DMS 273 treated with DMSO at 0.1 percent for 48 hours (cell line): ENCODE data around the gene PELI3.
"Not testable (repeated sequence)": the region's sequence is repeated elsewhere in the genome, so short reads cannot be mapped to it uniquely, and the experiment has no call there.

Source experiments
- DNase-seq: peaks from one replicate; lab custom pipeline; 2025; lab: John Stamatoyannopoulos, UW

Gene PELI3

DNA sequence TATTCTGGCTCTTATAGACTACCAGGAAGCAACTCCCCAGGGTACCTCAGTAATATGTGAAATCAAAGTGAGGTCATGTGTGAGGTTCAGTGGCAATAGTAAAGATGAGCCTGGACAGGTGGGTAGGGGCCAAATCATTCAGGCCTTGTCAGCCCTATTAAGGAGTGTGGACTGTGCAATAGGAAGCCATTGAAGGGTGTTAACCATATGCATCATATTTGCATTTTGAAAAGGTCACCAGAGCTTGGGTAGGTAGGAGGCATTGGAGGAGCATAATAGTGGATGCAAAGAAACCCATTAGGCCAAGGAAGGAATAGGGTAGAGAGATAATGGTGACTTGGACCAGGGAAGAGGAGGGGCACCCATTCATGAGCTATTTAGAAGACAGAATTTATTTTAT is 19.7 kb upstream of the PELI3 start:
- no peak for DNase-seq

DNA sequence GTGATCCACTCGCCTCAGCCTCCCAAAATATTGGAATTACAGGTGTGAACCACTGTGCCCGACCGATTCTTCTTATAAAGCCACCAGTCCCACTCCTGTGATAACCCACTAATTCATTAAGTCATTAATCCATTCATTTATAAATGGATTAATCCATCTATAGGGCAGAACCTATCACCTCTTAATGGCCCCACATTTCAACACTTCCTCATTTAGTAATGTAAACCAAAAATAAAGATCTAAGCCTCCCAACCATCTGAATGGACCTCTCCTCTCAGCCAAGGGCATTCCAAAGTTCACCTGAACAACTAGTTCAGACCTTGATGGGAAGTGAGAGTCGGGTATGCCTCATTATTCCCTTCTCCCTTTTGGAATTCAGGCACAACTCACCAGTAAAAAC is 18.2 kb upstream of the PELI3 start:
- no peak for DNase-seq

DNA sequence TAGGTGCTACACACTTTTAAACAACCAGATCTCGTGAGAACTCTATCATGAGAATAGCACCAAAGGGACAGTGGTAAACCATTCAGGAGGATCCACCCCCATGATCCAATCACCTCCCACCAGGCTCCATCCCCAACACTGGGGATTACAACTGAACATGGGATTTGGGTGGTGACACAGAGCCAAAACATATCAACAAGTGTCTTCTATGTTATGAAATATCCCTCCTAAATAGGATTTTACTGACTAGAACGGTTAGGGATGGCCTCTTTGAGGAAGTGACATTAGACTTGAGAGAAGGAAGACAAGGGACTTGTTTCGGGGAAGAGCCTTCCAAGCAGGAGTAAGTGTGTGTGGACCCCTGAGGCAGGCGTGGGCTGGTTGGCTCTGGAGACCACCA is 16.1 kb upstream of the PELI3 start:
- DNase-seq = no peak

DNA sequence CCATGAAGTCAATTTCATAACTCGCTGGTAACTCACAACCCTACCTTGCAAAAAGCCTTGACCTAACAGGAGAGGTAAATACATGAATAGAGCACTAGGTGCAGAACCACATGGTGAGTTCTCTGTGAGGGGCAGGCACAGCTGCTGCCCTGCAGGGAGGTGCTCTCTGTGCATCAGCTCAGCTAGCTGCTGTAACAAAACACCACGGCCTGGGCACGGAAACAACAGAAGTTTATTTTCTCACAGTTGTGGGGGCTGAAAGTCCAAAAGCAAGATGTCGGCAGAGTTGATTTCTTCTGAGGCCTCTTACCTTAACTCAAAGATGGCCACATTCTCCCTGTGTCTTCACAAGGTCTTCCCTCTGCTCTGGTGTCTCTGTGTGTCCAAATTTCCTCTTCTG is 15.0 kb upstream of the PELI3 start:
- DNase-seq = no peak

DNA sequence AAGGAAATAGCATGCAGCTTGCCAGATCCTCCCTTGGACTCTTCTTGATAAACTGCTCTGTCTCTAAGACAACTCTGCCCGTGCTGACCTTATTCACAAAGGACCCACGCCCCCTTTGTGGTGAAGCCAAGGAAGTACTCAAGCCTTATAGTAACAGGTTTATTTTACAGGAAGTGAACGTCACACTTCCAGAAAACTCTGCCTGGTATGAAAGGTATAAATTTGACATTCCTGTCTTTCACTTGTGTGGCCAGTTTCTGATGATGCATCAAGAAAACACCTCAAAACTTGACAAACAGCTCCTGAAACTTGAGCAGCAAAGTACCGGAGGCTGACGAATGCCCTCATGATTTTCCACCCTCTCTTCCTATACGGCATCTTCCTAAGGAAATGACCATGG is 12.5 kb upstream of the PELI3 start:
- no peak for DNase-seq

DNA sequence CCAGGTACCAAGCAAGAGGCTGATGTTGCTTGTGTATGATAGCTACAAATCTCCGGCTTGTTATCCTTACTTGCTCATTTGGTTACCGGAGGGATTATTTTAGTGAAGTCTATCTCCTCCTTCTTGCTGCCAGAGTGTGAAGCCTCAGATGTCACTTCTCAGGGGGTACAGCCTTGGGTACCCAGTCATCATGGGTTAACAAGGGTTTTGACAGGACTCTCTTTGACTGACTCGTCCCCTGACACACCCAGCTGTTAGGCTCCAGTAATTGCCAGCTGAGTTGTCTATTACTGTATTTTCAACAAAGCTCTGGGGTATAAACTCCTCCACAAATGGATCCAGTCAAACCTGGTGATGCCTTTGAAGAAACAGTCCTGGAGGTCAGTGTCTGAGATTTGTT is 11.9 kb upstream of the PELI3 start:
- no peak for DNase-seq

DNA sequence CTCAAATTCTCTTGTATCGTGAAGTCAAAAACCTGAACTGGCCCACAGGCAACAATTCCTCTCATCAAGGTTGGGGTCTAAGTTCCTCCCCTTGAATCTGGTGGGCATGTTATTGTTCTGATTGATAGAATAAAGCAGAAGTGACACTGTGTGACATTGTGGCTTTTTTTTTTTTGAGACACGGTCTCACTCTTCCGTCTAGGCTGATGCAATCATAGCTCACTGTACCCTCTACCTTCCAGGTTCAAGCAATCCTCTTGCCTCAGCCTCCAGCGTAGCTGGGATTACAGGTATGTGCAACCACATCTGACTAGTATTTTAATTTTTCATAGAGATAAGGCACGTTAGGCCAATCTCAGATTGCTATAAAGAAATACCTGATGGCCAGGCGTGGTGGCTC is 8.9 kb upstream of the PELI3 start:
- DNase-seq = no peak

DNA sequence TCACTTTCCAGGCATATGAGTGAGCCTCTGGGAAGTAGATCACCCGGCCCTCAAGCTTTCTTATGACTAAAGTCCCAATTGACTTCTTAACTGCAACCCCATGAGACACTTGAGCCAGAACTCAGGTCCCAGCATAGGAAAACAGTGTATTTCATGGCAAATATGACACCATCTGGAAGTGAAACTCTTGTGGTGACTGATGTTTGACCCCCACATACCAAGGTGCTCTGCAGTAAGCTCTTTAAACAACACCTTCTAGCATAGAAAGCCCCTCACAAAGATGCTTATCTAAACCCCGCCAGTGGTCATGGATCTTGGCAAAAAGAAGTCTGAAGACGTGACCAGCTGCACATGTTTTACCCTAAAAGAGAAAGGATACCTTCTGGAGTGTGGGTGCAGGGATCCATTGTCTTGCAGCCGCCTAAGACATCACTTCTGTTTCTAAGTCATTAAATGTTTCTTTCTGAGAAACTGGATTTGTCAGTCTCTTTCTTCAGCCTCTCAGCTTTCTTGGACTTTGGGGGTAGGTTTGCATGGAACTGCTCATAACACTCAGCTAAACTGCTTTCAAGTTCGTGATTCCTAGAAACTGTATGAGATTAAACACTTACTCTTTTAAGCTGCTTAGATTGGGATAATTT is 7.4 kb upstream of the PELI3 start:
- DNase-seq = no peak

DNA sequence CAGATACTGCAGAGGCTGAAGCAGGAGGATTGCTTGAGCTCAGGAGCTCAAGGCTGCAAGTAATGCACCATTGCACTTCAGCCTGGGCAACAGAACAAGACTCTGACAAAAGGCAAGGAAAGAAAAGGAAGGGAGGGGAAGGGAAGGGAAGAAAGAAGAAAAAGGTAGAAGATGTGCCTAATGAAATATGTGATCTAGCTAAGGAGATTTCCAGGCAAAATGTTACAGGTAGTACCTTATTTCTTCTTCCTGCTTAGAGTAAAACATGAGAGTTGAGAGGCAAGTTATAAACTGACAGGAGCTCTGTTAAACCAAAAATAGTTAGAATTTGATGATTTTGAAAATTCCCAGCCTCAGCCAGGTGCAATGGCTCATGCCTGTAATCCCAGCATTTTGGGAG is 4.7 kb upstream of the PELI3 start:
- DNase-seq = no peak

DNA sequence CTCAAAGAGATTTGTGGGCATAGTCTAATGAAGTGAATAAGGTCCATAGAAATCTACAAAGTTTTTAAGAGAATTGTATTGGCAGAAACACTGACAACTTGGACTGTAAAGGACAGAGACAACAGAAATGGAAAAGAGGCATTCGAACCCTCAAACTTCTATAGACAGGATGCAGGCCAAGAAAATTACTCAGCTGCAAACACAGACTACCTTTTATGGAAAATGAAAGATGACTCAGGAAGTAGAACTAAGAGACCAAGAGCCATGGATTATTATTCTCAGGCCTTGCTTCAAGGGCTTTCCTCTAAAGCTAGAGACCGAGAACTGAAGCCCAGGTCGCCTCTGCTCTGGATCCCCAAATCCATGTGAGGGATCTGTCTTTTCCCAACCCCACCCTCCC is 3.8 kb upstream of the PELI3 start:
- no peak for DNase-seq

DNA sequence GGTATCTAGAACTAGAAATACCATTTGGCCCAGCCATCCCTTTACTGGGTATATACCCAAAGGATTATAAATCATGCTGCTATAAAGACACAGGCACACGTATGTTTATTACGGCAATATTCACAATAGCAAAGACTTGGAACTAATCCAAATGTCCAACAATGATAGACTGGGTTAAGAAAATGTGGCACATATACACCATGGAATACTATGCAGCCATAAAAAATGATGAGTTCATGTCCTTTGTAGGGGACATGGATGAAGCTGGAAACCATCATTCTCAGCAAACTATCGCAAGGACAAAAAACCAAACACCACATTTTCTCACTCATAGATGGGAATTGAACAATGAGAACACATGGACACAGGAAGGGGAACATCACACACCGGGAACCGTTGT is 2.6 kb upstream of the PELI3 start:
- DNase-seq = not testable (repeated sequence)

DNA sequence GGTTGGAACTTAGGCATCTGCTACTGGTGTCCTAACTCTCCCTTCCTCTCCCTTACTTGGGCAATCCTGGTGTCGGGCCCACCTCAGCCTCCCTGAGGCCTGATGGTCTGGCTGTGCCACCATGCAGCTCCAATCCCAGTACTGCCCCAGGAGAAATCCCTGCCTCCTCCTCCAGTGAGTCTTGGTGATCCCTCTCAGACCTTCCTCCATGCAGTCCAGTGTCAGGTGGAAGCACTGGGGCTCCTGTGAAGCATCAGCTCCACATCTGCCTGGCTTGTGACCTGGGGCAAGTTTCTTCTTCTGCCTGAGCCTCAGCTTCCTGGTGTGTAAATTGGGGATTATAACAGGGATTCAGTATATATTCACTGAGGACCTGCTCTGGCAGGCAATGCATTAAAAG is 1.8 kb upstream of the PELI3 start:
- DNase-seq = no peak

DNA sequence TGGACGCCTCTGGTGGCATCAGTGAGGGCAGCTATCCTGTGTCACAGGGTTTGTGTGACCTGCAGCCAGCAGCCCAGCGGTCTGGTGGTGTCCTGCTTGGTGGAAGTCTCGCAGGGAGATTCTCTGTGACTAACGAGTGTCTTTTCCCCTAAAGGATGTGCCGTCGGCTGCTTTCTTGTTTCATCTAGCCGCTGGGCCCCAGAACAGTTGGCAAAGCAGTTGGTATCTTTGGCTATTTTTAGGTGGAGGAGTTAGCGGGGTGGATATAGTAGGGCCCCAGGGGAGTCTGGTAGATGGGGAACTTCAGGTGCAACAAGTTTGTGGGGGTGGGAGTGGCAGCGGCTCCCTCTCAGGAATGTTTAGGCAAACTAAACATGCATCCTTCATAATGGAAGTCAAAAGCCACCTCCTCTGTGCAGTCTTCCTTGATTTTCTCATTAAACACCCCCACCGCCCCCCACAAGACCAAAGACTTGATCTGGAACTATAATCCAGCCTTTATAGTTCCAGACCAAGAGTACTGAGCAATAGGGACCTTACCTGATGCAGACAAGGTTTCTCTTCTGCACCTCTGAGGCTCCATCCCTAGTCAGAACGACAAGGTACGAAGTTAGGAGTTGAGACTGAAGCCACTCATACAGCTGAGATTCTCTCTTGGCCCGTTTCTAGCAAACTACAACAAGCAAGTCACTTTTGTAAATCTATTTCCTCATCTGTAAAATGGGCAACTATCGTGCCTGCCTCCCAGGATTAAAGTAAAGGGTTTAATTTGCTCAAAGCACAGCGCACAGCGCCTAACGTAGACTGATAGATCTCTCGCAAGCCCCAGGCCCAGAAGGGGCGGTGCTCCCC is 1.1 kb upstream of the PELI3 start:
- DNase-seq = no peak

DNA sequence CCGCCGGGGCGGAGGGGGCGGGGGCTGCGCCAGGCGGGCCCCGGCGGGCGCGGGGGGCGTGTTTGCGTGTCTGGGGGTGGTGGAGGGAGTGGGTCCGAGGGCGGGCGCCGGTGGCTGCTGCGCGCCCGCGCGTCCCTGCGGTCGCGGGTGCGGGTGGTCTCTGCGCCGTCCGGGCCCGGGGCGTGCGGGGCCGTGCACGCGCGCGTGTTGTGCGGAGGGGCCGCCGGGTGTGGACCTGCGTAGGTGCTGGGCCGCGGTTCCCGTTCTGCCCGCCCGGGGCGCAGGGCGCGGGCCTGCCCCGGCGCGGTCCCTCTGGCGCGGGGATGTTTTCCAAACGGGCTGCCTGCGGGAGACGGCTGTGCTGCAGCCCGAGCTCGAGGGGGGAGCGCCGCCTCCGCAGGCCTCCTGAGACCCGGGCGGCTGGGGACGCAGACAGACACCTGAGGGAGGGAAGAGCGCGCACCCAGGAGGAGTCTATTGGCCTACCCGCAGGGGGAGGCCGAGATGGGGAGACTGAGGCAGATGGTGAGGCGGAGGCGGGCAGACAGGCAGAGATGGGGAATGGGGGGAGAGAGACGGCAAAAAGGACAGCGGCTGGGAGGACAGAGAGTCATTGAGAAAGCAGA is 442 bp downstream of the PELI3 start:
- DNase-seq = no peak

DNA sequence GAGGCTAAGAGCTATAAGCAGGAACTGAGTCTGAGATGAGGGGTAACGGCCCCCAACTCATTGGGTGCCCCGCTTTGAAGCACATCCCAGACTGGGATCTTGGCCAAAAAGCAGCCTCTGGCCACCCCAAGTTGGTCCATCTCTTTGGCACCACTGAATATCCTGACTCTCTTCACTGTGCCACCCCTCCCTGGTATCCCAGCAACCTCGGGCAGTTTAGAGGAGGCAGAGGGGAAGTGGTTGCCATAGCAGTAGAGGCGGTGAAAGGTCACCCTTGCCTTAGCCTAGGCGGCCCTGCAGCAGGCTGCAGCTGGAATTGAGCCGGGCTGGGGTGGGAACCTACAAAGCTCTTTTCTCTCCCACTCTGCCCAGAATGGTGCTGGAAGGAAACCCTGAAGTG is 1.1 kb downstream of the PELI3 start:
- no peak for DNase-seq

DNA sequence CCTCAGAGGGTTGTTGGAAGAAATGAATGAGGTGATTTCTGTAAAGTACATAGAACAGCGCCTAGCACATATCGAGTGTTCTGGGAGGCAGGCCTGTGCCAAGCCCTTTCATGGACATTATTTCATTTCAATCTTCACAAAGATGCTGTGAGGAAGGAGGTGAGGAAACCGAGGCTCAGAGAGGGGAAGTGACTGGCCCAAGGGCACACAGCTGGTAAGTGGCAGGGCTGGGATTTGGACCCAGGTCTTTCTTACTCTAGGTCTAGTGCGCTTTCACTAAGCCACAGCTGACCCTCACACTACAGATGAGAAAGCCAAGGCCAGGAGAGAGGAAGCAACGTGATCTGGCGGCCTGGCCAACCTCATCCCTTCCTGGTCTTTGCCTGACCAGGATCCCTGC is 2.0 kb downstream of the PELI3 start:
- DNase-seq = no peak

DNA sequence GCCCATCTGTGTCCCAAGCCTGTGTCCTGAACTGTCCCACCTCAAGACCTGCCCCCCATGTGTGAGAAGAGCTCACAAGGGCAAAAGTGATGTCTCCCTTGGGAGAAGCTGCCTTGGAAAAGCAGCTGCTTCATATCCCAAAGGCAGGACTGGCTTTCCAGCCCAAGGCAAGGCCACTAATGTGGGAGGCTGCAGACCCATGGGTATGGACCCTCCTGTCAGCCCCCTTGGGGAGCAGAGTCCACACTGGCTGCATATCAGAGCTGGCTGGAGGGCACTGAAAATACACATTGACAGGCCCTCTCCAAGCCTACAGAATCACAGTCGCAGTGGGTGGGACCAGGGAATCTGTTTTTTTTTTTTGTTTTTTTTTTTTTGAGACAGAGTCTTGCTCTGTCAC is 2.7 kb downstream of the PELI3 start:
- DNase-seq = no peak

DNA sequence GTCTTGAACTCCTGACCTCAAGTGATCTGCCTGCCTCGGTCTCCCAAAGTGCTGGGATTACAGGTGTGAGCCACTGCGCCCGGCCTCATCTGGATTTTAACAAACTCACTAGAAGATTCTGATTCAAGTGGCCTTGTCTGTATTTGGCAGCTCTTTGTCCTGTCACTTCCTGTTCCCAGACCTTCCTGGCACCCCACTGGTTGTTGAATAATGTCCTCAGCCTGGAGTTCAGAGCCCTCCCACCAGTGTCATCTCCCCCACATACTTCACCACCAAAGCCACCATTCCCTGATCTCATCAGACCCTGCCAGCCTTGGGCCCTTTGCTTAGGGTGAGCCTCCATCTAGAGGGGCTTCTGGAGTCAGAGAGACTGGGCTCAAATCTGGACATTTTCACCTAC is 3.3 kb downstream of the PELI3 start:
- DNase-seq = no peak

DNA sequence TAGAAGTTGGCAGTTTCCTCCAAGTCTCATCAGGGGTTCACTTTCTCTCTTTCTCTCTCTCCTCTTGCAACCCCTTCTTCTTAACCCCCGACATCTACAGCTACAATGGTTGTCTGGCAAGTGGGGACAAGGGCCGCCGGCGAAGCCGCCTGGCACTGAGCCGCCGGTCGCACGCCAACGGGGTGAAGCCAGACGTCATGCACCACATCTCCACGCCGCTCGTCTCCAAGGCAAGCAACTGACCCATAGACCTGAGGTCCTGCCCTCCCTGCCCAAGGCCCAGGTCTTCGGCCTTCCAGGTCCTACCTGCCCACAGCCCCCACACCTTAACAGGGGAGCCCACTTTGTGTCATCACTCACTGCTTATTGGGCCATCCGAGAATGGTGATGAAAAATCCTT is 4.4 kb downstream of the PELI3 start:
- no peak for DNase-seq

DNA sequence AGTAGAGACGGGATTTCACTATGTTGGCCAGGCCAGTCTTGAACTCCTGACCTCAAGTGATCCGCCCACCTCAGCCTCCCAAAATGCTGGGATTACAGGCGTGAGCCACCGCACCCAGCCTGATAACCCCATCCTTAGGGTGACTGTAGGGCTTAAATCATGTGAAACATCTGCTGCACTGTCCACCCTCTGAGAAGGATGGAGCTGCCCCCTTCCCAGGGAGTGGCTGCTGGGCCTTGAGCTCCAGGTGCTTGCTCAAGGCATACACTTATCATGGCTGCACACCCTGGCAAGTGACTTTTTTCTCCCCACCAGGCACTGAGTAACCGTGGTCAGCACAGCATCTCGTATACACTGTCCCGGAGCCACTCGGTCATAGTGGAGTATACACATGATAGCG is 5.3 kb downstream of the PELI3 start:
- no peak for DNase-seq

DNA sequence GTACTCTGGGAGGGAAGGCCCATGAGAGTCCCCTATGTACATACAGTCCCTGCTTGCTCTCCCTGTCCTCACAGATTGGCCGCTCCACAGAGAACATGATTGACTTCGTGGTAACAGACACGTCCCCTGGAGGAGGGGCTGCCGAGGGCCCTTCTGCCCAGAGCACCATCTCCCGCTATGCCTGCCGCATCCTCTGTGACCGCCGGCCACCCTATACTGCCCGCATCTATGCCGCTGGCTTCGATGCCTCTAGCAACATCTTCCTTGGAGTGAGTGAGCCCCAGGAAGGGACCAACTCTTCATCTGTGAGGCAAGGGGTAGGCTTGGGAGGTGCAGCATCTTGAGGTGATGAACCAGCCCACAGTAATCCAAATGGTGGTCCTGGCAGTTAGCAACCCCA is 6.5 kb downstream of the PELI3 start:
- DNase-seq = no peak

DNA sequence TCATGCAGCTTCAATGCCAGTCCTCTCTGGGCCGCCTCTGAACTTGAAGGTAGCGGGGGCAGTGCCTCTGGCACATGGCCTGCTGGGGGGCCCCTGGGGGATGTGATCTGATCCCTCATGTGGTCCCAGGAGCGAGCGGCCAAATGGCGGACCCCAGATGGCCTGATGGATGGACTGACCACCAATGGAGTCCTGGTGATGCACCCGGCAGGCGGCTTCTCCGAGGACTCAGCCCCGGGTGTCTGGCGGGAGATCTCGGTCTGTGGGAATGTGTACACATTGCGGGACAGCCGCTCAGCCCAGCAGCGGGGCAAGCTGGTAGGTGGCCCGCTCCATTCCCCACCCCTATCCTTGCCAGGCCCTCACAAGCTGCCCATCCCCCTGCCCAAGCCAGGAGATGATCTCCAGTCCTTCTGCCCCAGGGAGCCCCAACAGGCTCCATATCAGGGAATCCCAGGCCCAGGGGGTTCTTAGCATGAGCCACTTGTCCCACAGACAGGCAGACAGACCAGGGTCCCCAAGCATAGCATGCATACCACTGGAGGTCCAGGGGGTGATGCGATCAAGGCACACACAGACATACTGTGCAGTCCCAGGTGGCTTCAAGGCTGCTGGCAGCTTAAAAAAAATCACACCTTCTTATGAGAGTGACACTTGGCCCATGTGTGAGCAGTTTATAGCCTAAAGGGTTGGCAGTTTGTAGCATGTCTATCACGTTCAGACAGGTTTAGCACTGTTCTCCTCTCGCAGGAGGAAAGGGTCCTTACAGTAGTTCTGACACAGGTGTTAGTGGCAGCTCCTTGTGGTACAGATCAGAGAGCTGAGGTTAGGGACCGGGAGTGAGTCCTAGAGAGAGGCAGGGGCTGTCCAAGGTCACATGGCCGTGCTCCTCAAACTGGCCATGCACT is 7.2 kb downstream of the PELI3 start:
- no peak for DNase-seq
